ENCODE data around the gene DUS3L. TPM values are rescaled to one million over a fixed set of nuclear protein-coding genes. Genes with fewer than 3 reads are reported as not detected.
A peak's percentile ranks its signal among the peaks of the same experiment; 100 is the strongest.

DUS3L gene
- total and polyA plus RNA-seq, 4 donors: 5.1 to 34.5 (median 26.6) TPM

DNA sequence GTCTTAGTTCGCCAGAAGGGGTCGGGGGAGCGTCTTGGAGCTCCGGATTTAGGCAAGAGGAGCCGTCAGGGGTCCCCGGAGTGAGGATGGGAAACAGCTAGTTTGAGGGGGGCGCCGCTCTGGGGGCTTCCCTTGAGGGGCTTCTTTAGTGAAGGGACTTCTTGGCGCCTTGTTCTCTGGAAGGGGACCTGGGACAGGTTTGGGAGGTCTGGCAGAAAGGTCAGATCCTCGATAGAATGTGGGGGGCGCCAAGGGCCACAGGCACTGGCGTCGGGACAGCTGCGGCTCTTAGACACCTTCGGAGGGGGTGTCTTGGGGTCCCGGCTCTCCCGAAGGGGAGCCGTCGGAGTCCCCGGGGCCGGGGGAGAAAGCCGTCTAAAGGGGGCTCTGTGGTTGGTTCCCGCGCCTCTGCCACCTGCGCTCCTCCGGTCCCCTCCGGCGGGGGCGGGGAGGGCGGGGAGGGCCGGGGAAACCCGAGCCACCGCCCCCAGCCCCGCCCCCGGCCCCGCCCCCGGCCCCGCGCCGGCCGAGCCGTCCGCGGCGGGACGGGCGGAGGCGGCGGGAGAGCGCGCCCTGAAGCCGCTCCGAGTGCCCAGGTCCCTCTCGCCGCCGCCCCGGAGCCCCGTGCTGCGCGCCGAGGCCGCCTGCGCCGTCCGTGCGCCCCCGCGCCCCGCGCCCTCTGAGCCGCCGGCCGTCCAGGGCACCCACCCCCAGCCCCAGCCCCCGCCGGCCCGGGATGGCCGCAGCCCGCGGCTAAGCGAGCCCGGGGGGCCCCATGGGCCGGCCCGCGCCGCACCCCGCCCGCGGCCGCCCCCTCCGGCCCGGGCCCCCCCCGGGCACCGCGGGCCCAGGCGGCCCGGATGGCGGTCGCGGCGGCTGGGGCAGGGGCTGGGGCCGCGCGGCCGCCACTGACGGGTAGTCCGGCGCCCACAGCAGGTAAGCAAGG is 13.8 kb upstream of the DUS3L start, which contains the start of gene NRTN:
Gene NRTN, plus strand, starts transcription at position 552 of the 946 bp plus-strand sequence. CDS start 19,099 bp downstream, outside the sequence.
- H3K9me3 ChIP-seq (ENCODE audit: control insufficient read depth, low read length): no peaks in the 10 kb centered on the region
- H3K4me1 ChIP-seq (ENCODE audit: control insufficient read depth in 1 of 2, insufficient read depth in 2 of 2, low read length in 2 of 2): no peaks in the 10 kb centered on the region
- H3K27ac ChIP-seq (ENCODE audit: low read depth in 1 of 2, low read length in 2 of 2): no peak within 1 kb of the TSS
- H3K27me3 ChIP-seq (ENCODE audit: control insufficient read depth in 1 of 2, insufficient read depth in 2 of 2, low read length in 1 of 2): no peaks in the 10 kb centered on the region
- no peak within 1 kb of the TSS for H3K4me3 ChIP-seq (ENCODE audit: low read length in 2 of 2)
- 1 to 2% methylated on average over 40 to 106 of the region's 107 CpGs for WGBS, 2 donors
- H3K36me3 ChIP-seq (ENCODE audit: control insufficient read depth in 1 of 2, insufficient read depth in 2 of 2, low read length in 1 of 2): no peaks in the 10 kb centered on the region
- ATAC-seq (ENCODE audit: low FRiP score) (no peak), DNase-seq (peak in 1 of 2 donors; percentile 44)
- intact Hi-C loops (cut with DNase I): loop anchor here (10.0 kb wide), 2 partner anchors 90 to 220 kb away; no protein-coding TSS in a partner anchor

GRCh38 chr19:5803752-5804515 is 13.0 kb upstream of the DUS3L start:
- no peaks in the 10 kb centered on the region for H3K4me1 ChIP-seq (ENCODE audit: control insufficient read depth in 1 of 2, insufficient read depth in 2 of 2, low read length in 2 of 2)
- ATAC-seq (ENCODE audit: low FRiP score) (peak; percentile 81), DNase-seq (peak; percentile 85 to 93)
- no peaks in the 10 kb centered on the region for H3K9me3 ChIP-seq (ENCODE audit: control insufficient read depth, low read length)
- WGBS, 2 donors: 2% methylated on average over 47 to 54 of the region's 54 CpGs
- no peaks in the 10 kb centered on the region for H3K36me3 ChIP-seq (ENCODE audit: control insufficient read depth in 1 of 2, insufficient read depth in 2 of 2, low read length in 1 of 2)
- H3K27ac ChIP-seq (ENCODE audit: low read depth in 1 of 2, low read length in 2 of 2): no peak overlapping the region
- intact Hi-C loops (cut with DNase I): loop anchor here (10.0 kb wide), 2 partner anchors 91 to 221 kb away; no protein-coding TSS in a partner anchor
- no peaks in the 10 kb centered on the region for H3K27me3 ChIP-seq (ENCODE audit: control insufficient read depth in 1 of 2, insufficient read depth in 2 of 2, low read length in 1 of 2)
- no peak overlapping the region for H3K4me3 ChIP-seq (ENCODE audit: low read length in 2 of 2)

DNA sequence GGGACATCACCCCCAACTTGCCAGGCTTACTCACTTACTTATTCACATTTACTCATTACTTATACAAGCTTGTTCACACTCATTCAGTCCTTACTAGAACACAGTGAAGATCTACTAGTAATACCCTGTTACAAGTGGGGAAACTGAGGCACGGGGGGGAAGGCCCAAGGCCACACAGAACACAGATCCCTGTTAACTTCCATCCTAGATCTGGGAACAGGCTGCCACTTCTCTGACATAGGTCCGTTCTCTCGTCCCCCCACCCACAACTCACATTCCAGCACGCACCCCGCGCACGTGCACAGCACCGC is 12.4 kb upstream of the DUS3L start:
- Histone ChIP-seq H3K27ac (ENCODE audit: low read depth in 1 of 2, low read length in 2 of 2) (no peak overlapping the region), H3K27me3 (ENCODE audit: control insufficient read depth in 1 of 2, insufficient read depth in 2 of 2, low read length in 1 of 2) (no peaks in the 10 kb centered on the region), H3K9me3 (ENCODE audit: control insufficient read depth, low read length) (no peaks in the 10 kb centered on the region), H3K4me3 (ENCODE audit: low read length in 2 of 2) (no peak overlapping the region), H3K4me1 (ENCODE audit: control insufficient read depth in 1 of 2, insufficient read depth in 2 of 2, low read length in 2 of 2) (no peaks in the 10 kb centered on the region), H3K36me3 (ENCODE audit: control insufficient read depth in 1 of 2, insufficient read depth in 2 of 2, low read length in 1 of 2) (no peaks in the 10 kb centered on the region)
- no peak for DNase-seq
- WGBS, 2 donors: 2 to 8% methylated on average over 8 of the region's 8 CpGs
- ATAC-seq (ENCODE audit: low FRiP score): no peak
- intact Hi-C loops (cut with DNase I): loop anchor here (10.0 kb wide), 2 partner anchors 91 to 221 kb away; no protein-coding TSS in a partner anchor

GRCh38 chr19:5801796-5802619 is 11.0 kb upstream of the DUS3L start:
- H3K4me1 ChIP-seq (ENCODE audit: control insufficient read depth in 1 of 2, insufficient read depth in 2 of 2, low read length in 2 of 2): no peaks in the 10 kb centered on the region
- DNase-seq (peak in 1 of 2 donors; percentile 49), ATAC-seq (ENCODE audit: low FRiP score) (no peak)
- no peaks in the 10 kb centered on the region for H3K27me3 ChIP-seq (ENCODE audit: control insufficient read depth in 1 of 2, insufficient read depth in 2 of 2, low read length in 1 of 2)
- H3K36me3 ChIP-seq (ENCODE audit: control insufficient read depth in 1 of 2, insufficient read depth in 2 of 2, low read length in 1 of 2): no peaks in the 10 kb centered on the region
- intact Hi-C loops (cut with DNase I): loop anchor here (10.0 kb wide), 2 partner anchors 93 to 223 kb away; no protein-coding TSS in a partner anchor
- H3K9me3 ChIP-seq (ENCODE audit: control insufficient read depth, low read length): no peaks in the 10 kb centered on the region
- WGBS, 2 donors: 9 to 11% methylated on average over 32 to 33 of the region's 33 CpGs
- no peak overlapping the region for H3K27ac ChIP-seq (ENCODE audit: low read depth in 1 of 2, low read length in 2 of 2)
- H3K4me3 ChIP-seq (ENCODE audit: low read length in 2 of 2): no peak overlapping the region

- H3K36me3 ChIP-seq (ENCODE audit: control insufficient read depth in 1 of 2, insufficient read depth in 2 of 2, low read length in 1 of 2): no peaks in the 10 kb centered on the region
- DNase-seq (no peak), ATAC-seq (ENCODE audit: low FRiP score) (no peak)
- no peak overlapping the region for H3K27ac ChIP-seq (ENCODE audit: low read depth in 1 of 2, low read length in 2 of 2)
- H3K4me1 ChIP-seq (ENCODE audit: control insufficient read depth in 1 of 2, insufficient read depth in 2 of 2, low read length in 2 of 2): no peaks in the 10 kb centered on the region
- 57 to 68% methylated on average over 17 of the region's 17 CpGs for WGBS, 2 donors
- H3K9me3 ChIP-seq (ENCODE audit: control insufficient read depth, low read length): no peaks in the 10 kb centered on the region
- no peaks in the 10 kb centered on the region for H3K27me3 ChIP-seq (ENCODE audit: control insufficient read depth in 1 of 2, insufficient read depth in 2 of 2, low read length in 1 of 2)
- intact Hi-C loops (cut with DNase I): loop anchor here (10.0 kb wide), 2 partner anchors 94 to 224 kb away; no protein-coding TSS in a partner anchor
- no peak overlapping the region for H3K4me3 ChIP-seq (ENCODE audit: low read length in 2 of 2)
These were observed 9.7 kb upstream of the DUS3L start for GRCh38 chr19:5800361-5801270.

DNA sequence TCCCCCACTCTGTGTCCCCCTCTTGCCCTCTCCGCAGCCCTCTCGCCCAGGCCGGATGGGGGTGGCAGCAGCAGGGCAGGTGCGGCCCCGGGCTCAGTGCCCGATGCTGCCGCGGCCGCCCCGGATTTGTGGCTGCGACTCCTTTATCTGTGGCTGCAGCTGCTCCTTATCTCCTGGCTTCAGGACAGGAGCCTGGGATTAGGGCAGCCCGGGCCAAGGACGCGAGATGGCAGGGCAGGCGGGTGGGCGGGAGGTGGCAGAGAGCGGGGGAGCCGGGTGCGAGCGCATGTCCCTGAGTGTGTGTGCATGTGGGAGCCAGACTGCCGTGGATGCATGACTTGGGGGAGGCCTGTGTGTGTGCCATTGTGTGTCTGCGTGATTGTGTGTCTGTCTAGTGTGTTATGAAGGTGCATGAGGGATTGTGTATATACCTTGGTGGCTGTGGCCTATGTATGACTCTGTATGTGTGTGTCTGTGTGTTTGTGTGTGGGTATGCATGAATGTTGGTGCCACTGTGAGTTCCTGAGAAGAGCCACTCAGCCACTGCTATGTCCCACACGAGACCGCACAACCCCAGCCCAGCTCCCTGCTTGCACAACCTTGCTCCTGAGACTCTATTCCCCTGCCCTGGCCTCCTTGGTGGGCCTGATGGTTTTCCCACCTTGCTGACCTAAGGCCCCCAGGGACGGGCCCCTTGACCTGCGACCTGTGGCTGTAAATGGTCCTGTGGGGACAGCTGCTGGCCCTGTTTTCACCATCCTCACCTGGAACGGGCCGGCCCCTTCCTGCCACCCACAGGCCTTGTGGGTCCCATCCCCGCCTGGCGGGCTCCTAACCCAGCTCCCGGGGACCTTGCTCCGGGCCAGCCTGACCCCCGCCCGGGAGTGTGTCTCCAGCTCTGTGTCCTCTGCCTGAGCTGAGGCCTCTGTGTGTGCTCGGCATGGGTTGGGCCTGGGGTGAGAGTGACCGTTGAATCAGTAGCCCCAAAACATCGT is 8.6 kb upstream of the DUS3L start:
- H3K27me3 ChIP-seq (ENCODE audit: control insufficient read depth in 1 of 2, insufficient read depth in 2 of 2, low read length in 1 of 2): peaks cover 0 to 1% of the 10 kb centered on the region in 2 donors
- no peaks in the 10 kb centered on the region for H3K9me3 ChIP-seq (ENCODE audit: control insufficient read depth, low read length)
- intact Hi-C loops (cut with DNase I): loop anchor here (10.0 kb wide), 3 partner anchors 95 to 225 kb away; partner anchors contain the start of genes SAFB (in 1 of the 2) and SAFB2 (in 1 of the 2)
- WGBS, 2 donors: 36 to 47% methylated on average over 37 of the region's 37 CpGs
- H3K4me1 ChIP-seq (ENCODE audit: control insufficient read depth in 1 of 2, insufficient read depth in 2 of 2, low read length in 2 of 2): no peaks in the 10 kb centered on the region
- no peaks in the 10 kb centered on the region for H3K36me3 ChIP-seq (ENCODE audit: control insufficient read depth in 1 of 2, insufficient read depth in 2 of 2, low read length in 1 of 2)
- H3K27ac ChIP-seq (ENCODE audit: low read depth in 1 of 2, low read length in 2 of 2): no peak overlapping the region
- no peak for DNase-seq
- no peak for ATAC-seq (ENCODE audit: low FRiP score)
- H3K4me3 ChIP-seq (ENCODE audit: low read length in 2 of 2): no peak overlapping the region

GRCh38 chr19:5798244-5798643 is 7.3 kb upstream of the DUS3L start:
- no peak for DNase-seq
- intact Hi-C loops (cut with DNase I): loop anchor here in 1 of 2 donors (10.0 kb wide), 1 partner anchor 173 kb away; the partner anchor contains the start of genes SAFB and SAFB2
- Histone ChIP-seq H3K36me3 (ENCODE audit: control insufficient read depth in 1 of 2, insufficient read depth in 2 of 2, low read length in 1 of 2) (no peaks in the 10 kb centered on the region), H3K4me3 (ENCODE audit: low read length in 2 of 2) (no peak overlapping the region), H3K27ac (ENCODE audit: low read depth in 1 of 2, low read length in 2 of 2) (no peak overlapping the region), H3K9me3 (ENCODE audit: control insufficient read depth, low read length) (no peaks in the 10 kb centered on the region), H3K27me3 (ENCODE audit: control insufficient read depth in 1 of 2, insufficient read depth in 2 of 2, low read length in 1 of 2) (peaks cover 0 to 1% of the 10 kb centered on the region in 2 donors), H3K4me1 (ENCODE audit: control insufficient read depth in 1 of 2, insufficient read depth in 2 of 2, low read length in 2 of 2) (no peaks in the 10 kb centered on the region)
- WGBS, 2 donors: 88 to 94% methylated on average over 8 of the region's 8 CpGs
- ATAC-seq (ENCODE audit: low FRiP score): no peak

All from aorta (tissue), 5 donors.